ENCODE results near the gene ZNF25. TPM values are rescaled to one million over a fixed set of nuclear protein-coding genes. Genes with fewer than 3 reads are reported as not detected.
"Not testable (repeated sequence)": the region's sequence is repeated elsewhere in the genome, so short reads cannot be mapped to it uniquely, and the experiment has no call there.

The ZNF25 gene
- total RNA-seq, 1 donor from 2014 or later, result 9.4 TPM

GRCh38 chr10:37947526-37947925, 28.9 kb downstream of the ZNF25 start:
- no peak for DNase-seq (ENCODE audit: low spot score)

- DNase-seq (ENCODE audit: low spot score), result no peak
Observed at GRCh38 chr10:37937864-37938263, 38.6 kb downstream of the ZNF25 start.

- no peak for DNase-seq (ENCODE audit: low spot score)
Observed at GRCh38 chr10:37934791-37935190, 41.7 kb downstream of the ZNF25 start.

DNA sequence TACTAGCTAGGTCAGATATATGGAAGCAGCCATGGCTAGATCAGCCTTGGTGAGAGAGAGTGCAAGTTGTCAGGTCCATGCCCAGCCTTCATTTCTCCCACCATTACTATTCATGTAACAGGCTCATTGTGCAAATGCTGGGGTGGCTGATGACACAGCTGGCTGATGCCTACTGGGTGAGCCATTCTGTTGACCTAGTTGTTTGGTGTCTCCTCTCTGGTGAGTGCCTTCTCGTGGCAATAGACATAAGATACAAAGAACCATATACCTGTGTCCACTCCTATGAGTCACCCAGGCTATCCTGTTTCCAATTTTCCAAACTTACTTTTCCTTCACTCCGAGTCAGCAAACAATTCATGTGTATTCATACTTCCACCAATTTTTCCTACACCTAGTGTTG, 46.0 kb downstream of the ZNF25 start:
- no peak for DNase-seq (ENCODE audit: low spot score)

- DNase-seq (ENCODE audit: low spot score), result not testable (repeated sequence)
Observed at GRCh38 chr10:37908165-37908564, 68.3 kb downstream of the ZNF25 start.

DNA sequence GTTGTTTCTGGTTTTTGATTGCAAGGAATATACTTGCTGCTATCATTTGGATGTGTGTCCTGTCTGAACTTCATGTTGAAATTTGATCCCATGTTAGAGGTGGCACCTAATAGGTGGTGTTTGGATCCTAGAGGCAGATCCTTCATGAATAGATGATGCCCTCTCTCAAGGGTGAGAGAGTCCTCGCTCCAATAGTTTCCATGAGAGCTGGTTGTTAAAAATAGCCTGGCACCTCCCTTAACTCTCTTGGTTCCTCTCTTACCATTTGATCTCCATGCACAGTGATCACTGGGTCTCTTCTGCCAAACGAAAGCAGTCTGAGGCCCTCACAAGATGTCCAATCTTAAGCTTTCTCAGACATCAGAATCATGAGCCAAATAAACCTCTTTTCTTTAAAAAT, 70.1 kb downstream of the ZNF25 start:
- no peak for DNase-seq (ENCODE audit: low spot score)

Other genes with a start within 250 kb of the ZNF25 start
- gene ZNF248, start 119.0 kb downstream of the ZNF25 start, total RNA-seq, result 13.6 TPM
- gene ZNF33A, start 34.0 kb upstream of the ZNF25 start, total RNA-seq, result 39.7 TPM
- gene ZNF37A, start 117.7 kb upstream of the ZNF25 start, total RNA-seq, result 19.5 TPM